Duodenal mucosa (tissue), 2 donors: Measurements from ENCODE around the gene NMRAL1.

ENCODE experiments used
- H3K27ac ChIP-seq: one replicate; pipeline ENCODE4 v1.7.0; 2013; ENCODE audit warnings: low read depth, low read length
- H3K27me3 ChIP-seq, 2 donors: one replicate each; pipeline ENCODE4 v1.7.0; 2013; ENCODE audit warnings: low read length in 2 of 2, control low read depth in 1 of 2; ENCODE audit not compliant: insufficient read depth in 2 of 2, control insufficient read depth in 1 of 2
- H3K36me3 ChIP-seq, 2 donors: one replicate each; pipeline ENCODE4 v1.7.0; 2013; ENCODE audit warnings: low read length in 2 of 2, control low read depth in 1 of 2; ENCODE audit not compliant: insufficient read depth in 2 of 2, control insufficient read depth in 1 of 2
- H3K4me1 ChIP-seq, 2 donors: one replicate each; pipeline ENCODE4 v1.7.0; 2013; ENCODE audit warnings: low read length in 2 of 2, control low read depth in 1 of 2; ENCODE audit not compliant: insufficient read depth in 2 of 2, control insufficient read depth in 1 of 2
- H3K4me3 ChIP-seq, 2 donors: one replicate each; pipeline ENCODE4 v1.7.0; 2013; ENCODE audit warnings: low read length in 2 of 2, low read depth in 1 of 2
- H3K9ac ChIP-seq, 2 donors: one replicate each; pipeline ENCODE4 v1.7.0; 2013; ENCODE audit warnings: low read length in 2 of 2, low read depth in 1 of 2
- H3K9me3 ChIP-seq, 2 donors: one replicate each; pipeline ENCODE4 v1.7.0; 2013; ENCODE audit warnings: low read length in 2 of 2, control low read depth in 1 of 2; ENCODE audit not compliant: control insufficient read depth in 1 of 2

NMRAL1 gene

GRCh38 chr16:4505356-4506147, 31.1 kb upstream of the NMRAL1 start:
- Histone ChIP-seq H3K4me3 (peak overlapping the region; percentile 1 to 8), H3K36me3 (peaks cover 14 to 49% of the 10 kb centered on the region in 2 donors), H3K4me1 (peaks cover 26 to 35% of the 10 kb centered on the region in 2 donors), H3K27ac (peak overlapping the region; percentile 22), H3K9ac (peak overlapping the region; percentile 25 to 63), H3K27me3 (no peaks in the 10 kb centered on the region), H3K9me3 (no peaks in the 10 kb centered on the region)

DNA sequence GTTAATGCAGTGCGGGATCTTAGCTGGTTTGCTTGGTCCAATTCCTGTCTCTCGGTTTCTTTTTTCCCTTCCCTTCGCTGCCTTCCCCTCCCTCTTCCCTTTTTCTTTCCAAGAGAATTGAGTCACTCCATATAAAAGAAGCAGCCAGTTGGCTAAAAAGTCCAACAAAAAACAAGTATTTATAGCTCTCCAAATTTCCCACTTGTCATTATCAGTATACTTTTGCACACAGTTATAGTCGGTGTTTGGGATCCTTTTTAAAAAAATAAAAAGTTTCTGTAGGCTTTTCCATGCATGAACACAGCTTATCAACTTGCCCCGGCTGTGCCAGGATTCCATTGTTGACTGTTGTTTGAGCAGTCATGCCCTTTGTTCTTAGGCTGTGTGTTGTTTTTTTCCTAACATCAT, 26.6 kb upstream of the NMRAL1 start:
- no peak overlapping the region for H3K27ac ChIP-seq
- no peaks in the 10 kb centered on the region for H3K27me3 ChIP-seq
- peaks cover 0 to 16% of the 10 kb centered on the region in 2 donors for H3K36me3 ChIP-seq
- H3K4me1 ChIP-seq, result peaks cover 35 to 43% of the 10 kb centered on the region in 2 donors
- H3K4me3 ChIP-seq, result peak overlapping the region; percentile 4 to 35
- H3K9me3 ChIP-seq, result no peaks in the 10 kb centered on the region
- H3K9ac ChIP-seq, result peak overlapping the region; percentile 7 to 36

- Histone ChIP-seq H3K27me3 (no peaks in the 10 kb centered on the region), H3K9ac (peak overlapping the region in 1 of 2 donors; percentile 36), H3K27ac (no peak overlapping the region), H3K9me3 (no peaks in the 10 kb centered on the region), H3K4me1 (peaks cover 27 to 36% of the 10 kb centered on the region in 2 donors), H3K36me3 (peaks cover 0 to 9% of the 10 kb centered on the region in 2 donors), H3K4me3 (peak overlapping the region in 1 of 2 donors; percentile 35)
Observed at GRCh38 chr16:4500272-4500671, 25.8 kb upstream of the NMRAL1 start.

DNA sequence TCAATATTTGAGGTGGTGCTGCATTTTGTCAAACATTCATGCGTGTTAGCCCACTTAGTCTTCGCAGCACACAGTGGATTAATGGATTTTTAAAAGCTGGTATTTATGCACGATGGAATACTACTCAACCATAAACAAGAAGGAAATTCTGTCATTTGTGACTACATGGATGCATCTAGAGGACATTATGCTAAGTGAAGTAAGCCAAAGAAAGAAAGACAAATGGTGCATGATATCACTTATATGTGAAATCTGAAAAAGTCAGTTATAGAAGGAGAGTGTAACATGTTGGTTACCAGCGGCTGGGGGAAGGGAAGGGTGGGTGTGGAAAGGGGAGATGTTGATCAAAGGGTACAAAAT, 24.8 kb upstream of the NMRAL1 start:
- Histone ChIP-seq H3K27me3 (no peaks in the 10 kb centered on the region), H3K27ac (no peak overlapping the region), H3K9me3 (no peaks in the 10 kb centered on the region), H3K4me1 (peaks cover 22 to 36% of the 10 kb centered on the region in 2 donors), H3K4me3 (no peak overlapping the region), H3K9ac (no peak overlapping the region), H3K36me3 (peaks cover 0 to 9% of the 10 kb centered on the region in 2 donors)

GRCh38 chr16:4498546-4499195, 24.2 kb upstream of the NMRAL1 start:
- no peak overlapping the region for H3K9ac ChIP-seq
- H3K9me3 ChIP-seq, result no peaks in the 10 kb centered on the region
- H3K27ac ChIP-seq, result no peak overlapping the region
- H3K4me1 ChIP-seq, result peaks cover 22 to 32% of the 10 kb centered on the region in 2 donors
- H3K4me3 ChIP-seq, result no peak overlapping the region
- peaks cover 0 to 9% of the 10 kb centered on the region in 2 donors for H3K36me3 ChIP-seq
- H3K27me3 ChIP-seq, result no peaks in the 10 kb centered on the region

GRCh38 chr16:4496305-4496704, 21.9 kb upstream of the NMRAL1 start:
- Histone ChIP-seq H3K27ac (no peak overlapping the region), H3K36me3 (peaks cover 0 to 11% of the 10 kb centered on the region in 2 donors), H3K4me1 (peaks cover 19 to 22% of the 10 kb centered on the region in 2 donors), H3K9ac (no peak overlapping the region), H3K9me3 (no peaks in the 10 kb centered on the region), H3K27me3 (no peaks in the 10 kb centered on the region), H3K4me3 (no peak overlapping the region)

GRCh38 chr16:4495766-4496165, 21.3 kb upstream of the NMRAL1 start:
- H3K4me1 ChIP-seq, result peaks cover 17% of the 10 kb centered on the region in 2 donors
- H3K4me3 ChIP-seq, result no peak overlapping the region
- H3K27me3 ChIP-seq, result no peaks in the 10 kb centered on the region
- no peaks in the 10 kb centered on the region for H3K9me3 ChIP-seq
- peaks cover 0 to 11% of the 10 kb centered on the region in 2 donors for H3K36me3 ChIP-seq
- no peak overlapping the region for H3K27ac ChIP-seq
- H3K9ac ChIP-seq, result no peak overlapping the region

DNA sequence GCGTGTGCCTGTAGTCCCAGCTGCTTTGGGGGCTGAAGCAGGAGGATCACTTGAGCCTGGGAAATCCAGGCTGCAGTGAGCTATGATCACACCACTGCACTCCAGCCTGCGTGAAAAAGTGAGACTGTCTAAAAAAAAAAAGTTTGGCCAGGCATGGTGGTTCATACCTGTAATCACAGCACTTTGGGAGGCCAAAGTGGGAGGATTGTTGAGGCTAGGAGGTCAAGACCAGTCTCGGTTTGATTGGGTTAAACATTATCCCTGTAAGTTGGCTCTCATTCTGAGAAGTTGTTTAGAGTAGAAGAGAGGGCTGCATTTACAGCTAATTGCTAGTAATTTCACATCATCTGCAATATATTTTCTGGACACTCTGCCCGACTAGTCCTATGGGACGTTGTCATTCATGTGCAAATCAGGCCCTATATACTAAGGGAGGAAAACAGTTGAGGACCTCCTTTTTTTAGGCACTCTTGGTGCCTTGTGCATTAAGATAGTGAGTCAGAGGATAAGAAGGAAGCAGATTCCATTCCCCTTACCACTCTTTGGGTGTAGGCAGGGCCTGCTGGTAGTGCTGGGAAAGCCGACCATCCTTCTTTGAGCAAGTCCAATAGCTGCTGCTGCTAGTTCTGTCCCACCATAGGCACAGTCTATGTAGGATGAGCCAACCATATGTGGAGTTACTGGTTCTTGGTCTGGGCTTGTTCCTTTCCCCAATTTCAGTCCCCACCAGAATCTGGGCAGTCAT, 20.5 kb upstream of the NMRAL1 start:
- H3K27ac ChIP-seq, result no peak overlapping the region
- H3K4me3 ChIP-seq, result no peak overlapping the region
- H3K9me3 ChIP-seq, result no peaks in the 10 kb centered on the region
- H3K27me3 ChIP-seq, result no peaks in the 10 kb centered on the region
- H3K9ac ChIP-seq, result no peak overlapping the region
- peaks cover 8% of the 10 kb centered on the region in 2 donors for H3K4me1 ChIP-seq
- H3K36me3 ChIP-seq, result peaks cover 0 to 11% of the 10 kb centered on the region in 2 donors

DNA sequence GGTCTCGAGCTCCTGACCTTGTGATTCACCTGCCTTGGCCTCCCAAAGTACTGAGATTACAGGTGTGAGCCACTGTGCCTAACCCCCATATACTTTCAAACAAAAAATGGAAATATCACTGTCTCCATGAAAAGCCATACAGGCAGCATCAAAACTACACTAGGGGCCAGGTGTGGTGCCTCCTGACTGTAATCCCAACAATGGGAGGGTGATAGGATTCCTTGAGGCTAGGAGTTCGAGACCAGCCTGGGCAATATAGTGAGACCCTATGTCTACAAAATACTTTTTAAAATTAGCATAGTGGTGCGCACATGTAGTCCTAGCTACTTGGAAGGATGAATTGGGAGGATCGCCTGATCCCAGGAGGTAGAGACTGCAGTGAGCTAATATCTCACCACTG, 17.5 kb upstream of the NMRAL1 start:
- Histone ChIP-seq H3K4me1 (peaks cover 0 to 6% of the 10 kb centered on the region in 2 donors), H3K27ac (no peak overlapping the region), H3K9ac (no peak overlapping the region), H3K9me3 (no peaks in the 10 kb centered on the region), H3K36me3 (peaks cover 3 to 20% of the 10 kb centered on the region in 2 donors), H3K27me3 (no peaks in the 10 kb centered on the region), H3K4me3 (no peak overlapping the region)

- Histone ChIP-seq H3K4me3 (no peak overlapping the region), H3K27me3 (no peaks in the 10 kb centered on the region), H3K27ac (no peak overlapping the region), H3K36me3 (peaks cover 8 to 38% of the 10 kb centered on the region in 2 donors), H3K9me3 (no peaks in the 10 kb centered on the region), H3K4me1 (peaks cover 6% of the 10 kb centered on the region in 2 donors), H3K9ac (no peak overlapping the region)
Observed at GRCh38 chr16:4489030-4489429, 14.6 kb upstream of the NMRAL1 start.
